Heart left ventricle (tissue), 16 donors: Measurements from ENCODE around the gene C5. TPM values are rescaled to one million over a fixed set of nuclear protein-coding genes. Genes with fewer than 3 reads are reported as not detected.

Source experiments
- ATAC-seq, 4 donors: fragments of 200-7000 bp; cut with Tn5 transposase; one replicate each; pipeline ENCODE4 v1.9.1; 2020 to 2022; ENCODE audit warnings: moderate library complexity in 4 of 4, mild to moderate bottlenecking in 3 of 4, moderate number of reproducible peaks in 1 of 4
- DNase-seq, 5 donors: peaks; one replicate each; pipeline ENCODE4 v3.0.0-alpha.2; 2020
- H3K27ac ChIP-seq, 12 donors: fragments of 200-600 bp; sonication (generic) in 4 of 12; one replicate each; pipeline versions ENCODE4 v1.5.0 to v1.8.0; 2016 to 2022; ENCODE audit warnings: mild to moderate bottlenecking in 2 of 12
- H3K27me3 ChIP-seq, 9 donors: fragments of 200-600 bp; sonication (generic) in 2 of 9; one replicate each; pipeline versions ENCODE4 v1.5.1 to v1.8.0; 2016 to 2022; ENCODE audit warnings: mild to moderate bottlenecking in 3 of 9
- H3K36me3 ChIP-seq, 9 donors: fragments of 200-600 bp; sonication (generic) in 2 of 9; one replicate each; pipeline versions ENCODE4 v1.5.0 to v1.8.0; 2018 to 2022; ENCODE audit warnings: mild to moderate bottlenecking in 2 of 9
- H3K4me1 ChIP-seq, 12 donors: fragments of 200-600 bp; sonication (generic) in 4 of 12; one replicate each; pipeline versions ENCODE4 v1.5.0 to v1.8.0; 2016 to 2022; ENCODE audit warnings: mild to moderate bottlenecking in 3 of 12
- H3K4me3 ChIP-seq, 12 donors: fragments of 200-600 bp; sonication (generic) in 4 of 12; one replicate each; pipeline versions ENCODE4 v1.5.0 to v1.8.0; 2017 to 2022; ENCODE audit warnings: mild to moderate bottlenecking in 9 of 12, moderate library complexity in 4 of 12
- H3K9me3 ChIP-seq, 12 donors: fragments of 200-600 bp; sonication (generic) in 4 of 12; one replicate each; pipeline versions ENCODE4 v1.5.0 to v1.8.0; 2016 to 2022; ENCODE audit warnings: mild to moderate bottlenecking in 1 of 12
- CTCF ChIP-seq, 12 donors: fragments of 200-600 bp; sonication (generic) in 4 of 12; IDR thresholded peaks; one replicate each; pipeline versions ENCODE4 v1.5.0 to v1.8.0; 2018 to 2022; ENCODE audit warnings: antibody characterized with exemption in 12 of 12, mild to moderate bottlenecking in 5 of 12
- POLR2A ChIP-seq, 2 donors: fragments of 450-650 bp; IDR thresholded peaks; one replicate each; pipeline ENCODE4 v1.6.1; 2017; ENCODE audit warnings: antibody characterized with exemption in 2 of 2, mild to moderate bottlenecking in 2 of 2, moderate library complexity in 2 of 2
- WGBS, 4 donors: extraction: QIAGEN DNeasy Blood & Tissue Kit in 2 of 4; methylation state at CpG; one replicate each; pipeline versions ENCODE4 v1.1.5 to v1.1.7; 2013 to 2018; 5-methylcytosine and 5-hydroxymethylcytosine counted together
- intact Hi-C, 10 donors: fragments of 100-400 bp; cut with DNase I; formaldehyde crosslinking; loops; one replicate each; pipeline versions ENCODE4 v1.11.1 to v1.14.2; 2022
- polyA plus RNA-seq, 2 donors: library from polyadenylated mRNA; stranded (reverse); fragments of 200-250 nt; gene quantifications; one replicate each; pipeline ENCODE4 v1.2.3, GENCODE V29; 2013
- total RNA-seq, 9 donors: library from RNA; depleted of rRNA in 2 of 9; stranded (reverse); fragments of >200 nt in 2 of 9; fragmentation: NEBNext Ultra II Directional in 3 of 9; extraction: Animal tissue kit (Norgen Biotek cat#: 25700) in 3 of 9; gene quantifications; one replicate each; pipeline versions ENCODE4 v1.1.0 to v1.2.4, GENCODE V29; 2016 to 2023
- donor health status: ischemic (EF 13 %, LVEDD 7.1; RV severe dilation, severe dysfunction).
- donor health status: healthy with polysubstance abuse.
- donor health status: DM: no; HTN: yes; CAD: no.
- donor health status: DM: no; HTN: no; CAD: no.
- donor health status: ischemic (EF 25% LVEDD 6.9; RV normal size, moderate dysfunction).
- donor health status: ischemic (EF 25% LVEDD 5.7; RV mildly dilated, moderate dysfunction).
- donor health status: healthy.
- donor health status: DM: yes; HTN: yes; CAD: no.
- donor health status: ischemic (EF 35%, LVEDD 5.7; RV mildly dilated, moderate dysfunction).
- donor health status: nonischemic (EF 11% LVEDD 7.7; RV severe dilation, severe dysfunction).
- donor health status: DM: yes; HTN: yes; CAD: no.
- donor health status: PGD.
- donor health status: ischemic (EF 29% LVEDD 5.4; RV normal size, mild dysfunction).
- donor health status: nonischemic (EF 23%, LVEDD 6.1; RV moderate dilation, normal function).

C5 gene
- total and polyA plus RNA-seq, 11 donors = 0.32 to 1.8 (median 0.54) TPM

GRCh38 chr9:120909904-120910303 is 140.2 kb downstream of the C5 start:
- no peak for TF ChIP-seq CTCF (IDR thresholded peaks at IDR 0.05)
- TF ChIP-seq POLR2A (IDR thresholded peaks at IDR 0.05) = no peak
- peak overlapping the region in 1 of 12 donors; percentile 49 for H3K27ac ChIP-seq
- 75 to 82% (median 82%) methylated on average over 5 of the region's 5 CpGs for WGBS, 4 donors
- H3K9me3 ChIP-seq = no peaks in the 10 kb centered on the region
- H3K4me3 ChIP-seq = no peak overlapping the region
- no peak for DNase-seq
- H3K36me3 ChIP-seq = peaks cover 0 to 80% (median 0%) of the 10 kb centered on the region in 9 donors
- intact Hi-C loops = no loop called here
- H3K27me3 ChIP-seq = no peaks in the 10 kb centered on the region
- H3K4me1 ChIP-seq = peaks cover 0 to 13% (median 0%) of the 10 kb centered on the region in 12 donors
- ATAC-seq = peak in 1 of 4 donors; percentile 16

- no peak for DNase-seq
- H3K27ac ChIP-seq = peak overlapping the region in 1 of 12 donors; percentile 60
- intact Hi-C loops = no loop called here
- ATAC-seq = no peak
- TF ChIP-seq CTCF (IDR thresholded peaks at IDR 0.05) (no peak), POLR2A (IDR thresholded peaks at IDR 0.05) (no peak)
- H3K4me3 ChIP-seq = no peak overlapping the region
- H3K9me3 ChIP-seq = no peaks in the 10 kb centered on the region
- 85 to 89% (median 86%) methylated on average over 10 to 11 of the region's 11 CpGs for WGBS, 4 donors
- no peaks in the 10 kb centered on the region for H3K27me3 ChIP-seq
- peaks cover 0 to 17% (median 0%) of the 10 kb centered on the region in 12 donors for H3K4me1 ChIP-seq
- H3K36me3 ChIP-seq = peaks cover 0 to 60% (median 0%) of the 10 kb centered on the region in 9 donors
These were observed 144.5 kb downstream of the C5 start for GRCh38 chr9:120905315-120906164.

- Histone ChIP-seq H3K27me3 (no peaks in the 10 kb centered on the region), H3K27ac (peak overlapping the region in 1 of 12 donors; percentile 60), H3K4me3 (no peak overlapping the region), H3K4me1 (peaks cover 0 to 11% (median 0%) of the 10 kb centered on the region in 12 donors), H3K9me3 (no peaks in the 10 kb centered on the region), H3K36me3 (peaks cover 0 to 57% (median 0%) of the 10 kb centered on the region in 9 donors)
- TF ChIP-seq POLR2A (IDR thresholded peaks at IDR 0.05) (no peak), CTCF (IDR thresholded peaks at IDR 0.05) (no peak)
- DNase-seq = no peak
- 92 to 98% (median 97%) methylated on average over 8 to 11 of the region's 11 CpGs for WGBS, 4 donors
- intact Hi-C loops = no loop called here
- ATAC-seq = no peak
These were observed 145.1 kb downstream of the C5 start for GRCh38 chr9:120904978-120905301.

GRCh38 chr9:120904061-120904977 is 145.8 kb downstream of the C5 start:
- 89 to 94% (median 91%) methylated on average over 15 to 16 of the region's 16 CpGs for whole genome bisulfite sequencing, 4 donors
- H3K4me1 ChIP-seq = peaks cover 0 to 6% (median 0%) of the 10 kb centered on the region in 12 donors
- no peak overlapping the region for H3K4me3 ChIP-seq
- no peaks in the 10 kb centered on the region for H3K9me3 ChIP-seq
- no peak for ATAC-seq
- H3K27ac ChIP-seq = peak overlapping the region in 1 of 12 donors; percentile 60
- peaks cover 0 to 55% (median 0%) of the 10 kb centered on the region in 9 donors for H3K36me3 ChIP-seq
- intact Hi-C loops = no loop called here
- TF ChIP-seq CTCF (IDR thresholded peaks at IDR 0.05) (no peak), POLR2A (IDR thresholded peaks at IDR 0.05) (no peak)
- no peaks in the 10 kb centered on the region for H3K27me3 ChIP-seq
- no peak for DNase-seq
